SK-N-SH treated with all-trans-retinoic acid at 6 μM for 48 hours (cell line): ENCODE data around the gene MLYCD.

Experiments
- ARNTL ChIP-seq: fragments of 450-650 bp; formaldehyde crosslinking; IDR thresholded peaks from 2 replicates; pipeline ENCODE4 v1.5.0; 2020; ENCODE audit warnings: low read depth, mild to moderate bottlenecking, moderate library complexity, borderline replicate concordance
- CREB5 ChIP-seq: fragments of 250-450 bp; sonication (Bioruptor Pico); IDR thresholded peaks from 2 replicates; pipeline ENCODE4 v1.5.1; 2020; ENCODE audit warnings: low read depth, mild to moderate bottlenecking, moderate library complexity
- ESRRG ChIP-seq: fragments of 250-450 bp; sonication (Bioruptor Pico); IDR thresholded peaks from 2 replicates; pipeline ENCODE4 v1.6.1; 2021; ENCODE audit warnings: mild to moderate bottlenecking
- ZNF8 ChIP-seq: fragments of 450-650 bp; formaldehyde crosslinking; IDR thresholded peaks from 2 replicates; pipeline ENCODE4 v1.5.0; 2020; ENCODE audit warnings: mild to moderate bottlenecking, moderate library complexity
- TF ChIP-seq, protein P1 (sequence below): fragments of 250-450 bp; sonication (Bioruptor Pico); IDR thresholded peaks from 2 replicates; pipeline ENCODE4 v1.8.0; 2020; ENCODE audit warnings: mild to moderate bottlenecking, moderate library complexity, borderline replicate concordance

GRCh38 chr16:83972256-83973008, 73.5 kb downstream of the MLYCD start:
- no peak for TF ChIP-seq ESRRG
- TF ChIP-seq CREB5 (CRISPR knock-in tag), result no peak
- TF ChIP-seq, protein P1, sequence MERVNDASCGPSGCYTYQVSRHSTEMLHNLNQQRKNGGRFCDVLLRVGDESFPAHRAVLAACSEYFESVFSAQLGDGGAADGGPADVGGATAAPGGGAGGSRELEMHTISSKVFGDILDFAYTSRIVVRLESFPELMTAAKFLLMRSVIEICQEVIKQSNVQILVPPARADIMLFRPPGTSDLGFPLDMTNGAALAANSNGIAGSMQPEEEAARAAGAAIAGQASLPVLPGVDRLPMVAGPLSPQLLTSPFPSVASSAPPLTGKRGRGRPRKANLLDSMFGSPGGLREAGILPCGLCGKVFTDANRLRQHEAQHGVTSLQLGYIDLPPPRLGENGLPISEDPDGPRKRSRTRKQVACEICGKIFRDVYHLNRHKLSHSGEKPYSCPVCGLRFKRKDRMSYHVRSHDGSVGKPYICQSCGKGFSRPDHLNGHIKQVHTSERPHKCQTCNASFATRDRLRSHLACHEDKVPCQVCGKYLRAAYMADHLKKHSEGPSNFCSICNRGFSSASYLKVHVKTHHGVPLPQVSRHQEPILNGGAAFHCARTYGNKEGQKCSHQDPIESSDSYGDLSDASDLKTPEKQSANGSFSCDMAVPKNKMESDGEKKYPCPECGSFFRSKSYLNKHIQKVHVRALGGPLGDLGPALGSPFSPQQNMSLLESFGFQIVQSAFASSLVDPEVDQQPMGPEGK, result no peak
- TF ChIP-seq ZNF8 (CRISPR knock-in tag), result no peak
- TF ChIP-seq ARNTL (CRISPR knock-in tag), result no peak
